ENCODE data around the gene PLRG1. TPM values are rescaled to one million over a fixed set of nuclear protein-coding genes. Genes with fewer than 3 reads are reported as not detected.

The PLRG1 gene
- 54.9 to 58.5 TPM (median 56.3 TPM) in 5 replicates for total RNA-seq (2022; extraction: Qiagen RNA extraction; ENCODE audit: low read depth)

DNA sequence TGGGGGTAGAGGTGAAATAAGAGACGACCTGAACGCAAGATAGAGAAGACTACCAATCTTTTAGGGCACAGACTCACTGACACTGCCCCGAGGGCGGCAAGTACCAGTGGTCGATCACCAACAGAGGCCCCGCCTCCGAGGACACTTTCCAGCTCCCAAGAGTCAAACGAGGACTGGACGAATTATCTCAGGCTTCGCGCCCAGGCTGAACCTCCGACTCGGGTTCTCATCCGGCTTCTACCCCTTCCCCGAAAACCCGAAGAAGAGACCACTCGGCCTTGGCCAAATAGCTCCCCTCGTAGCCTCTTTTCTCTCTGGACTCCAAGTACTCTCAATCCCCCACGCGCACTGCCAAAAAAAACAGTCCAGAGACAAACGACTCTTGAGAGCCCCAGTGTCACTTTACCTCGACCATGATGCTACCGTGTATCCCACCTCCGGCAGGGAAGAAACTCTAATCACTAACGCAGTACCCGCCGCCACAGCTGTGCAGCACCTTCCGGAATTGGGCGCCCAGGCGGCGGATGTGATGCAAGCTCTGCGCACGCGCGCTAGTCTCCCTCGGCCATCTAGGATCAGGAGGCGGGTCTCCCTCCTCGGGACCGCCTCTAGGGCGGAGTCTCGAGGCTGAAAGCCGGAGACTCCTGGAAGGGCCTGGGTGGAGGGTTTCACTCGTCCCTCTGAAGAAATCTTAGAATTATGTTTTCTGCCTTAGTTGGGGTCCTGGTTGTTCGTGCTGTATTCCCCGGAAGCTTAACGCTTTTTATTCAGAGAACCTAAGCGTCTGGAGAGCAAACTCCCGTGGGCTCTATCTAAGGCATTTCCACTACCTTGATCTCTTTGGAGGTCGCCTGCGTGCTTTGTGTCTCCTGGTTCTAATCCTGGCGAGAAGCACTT lies at the start of gene PLRG1:
Gene PLRG1 (minus strand): TSS at position 507 of the 897 bp plus-strand sequence. CDS start 92 bp downstream, at position 415.

DNA sequence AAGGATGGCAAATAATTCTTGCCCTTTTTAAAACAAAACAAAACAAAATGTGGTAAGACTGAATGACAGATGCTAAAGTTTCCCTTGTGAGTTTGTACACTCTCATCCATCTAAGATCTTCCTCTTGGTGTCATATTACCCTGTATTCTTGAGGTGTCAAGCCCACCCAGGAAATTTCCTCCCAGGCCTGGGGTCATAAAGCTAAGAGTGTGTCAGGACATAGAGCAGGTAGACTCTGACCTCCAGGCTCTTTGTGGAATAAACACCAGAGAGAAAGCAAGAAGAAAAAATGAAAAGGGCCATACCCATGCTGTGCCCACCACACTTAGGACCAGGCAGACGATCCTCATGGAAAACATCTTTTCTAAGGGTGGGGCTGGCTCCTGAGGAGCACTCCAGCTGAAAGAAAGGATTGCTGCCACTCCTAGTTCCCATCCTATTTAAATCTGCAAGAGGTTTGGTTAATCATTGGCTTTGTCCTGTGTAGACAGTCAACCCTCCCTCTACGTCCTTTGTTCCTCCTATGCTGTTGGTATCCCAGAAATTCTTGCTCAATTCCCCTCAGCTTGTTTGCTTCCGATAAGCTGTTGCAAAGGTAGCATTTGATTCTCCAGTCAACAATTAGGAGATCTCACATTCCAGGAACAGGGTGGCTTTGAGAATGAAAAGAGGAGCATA lies 40.3 kb upstream of the PLRG1 start, which contains the start of gene FGA:
Gene FGA (minus strand): TSS at position 414 of the 678 bp plus-strand sequence. CDS start 55 bp downstream, at position 359.

DNA sequence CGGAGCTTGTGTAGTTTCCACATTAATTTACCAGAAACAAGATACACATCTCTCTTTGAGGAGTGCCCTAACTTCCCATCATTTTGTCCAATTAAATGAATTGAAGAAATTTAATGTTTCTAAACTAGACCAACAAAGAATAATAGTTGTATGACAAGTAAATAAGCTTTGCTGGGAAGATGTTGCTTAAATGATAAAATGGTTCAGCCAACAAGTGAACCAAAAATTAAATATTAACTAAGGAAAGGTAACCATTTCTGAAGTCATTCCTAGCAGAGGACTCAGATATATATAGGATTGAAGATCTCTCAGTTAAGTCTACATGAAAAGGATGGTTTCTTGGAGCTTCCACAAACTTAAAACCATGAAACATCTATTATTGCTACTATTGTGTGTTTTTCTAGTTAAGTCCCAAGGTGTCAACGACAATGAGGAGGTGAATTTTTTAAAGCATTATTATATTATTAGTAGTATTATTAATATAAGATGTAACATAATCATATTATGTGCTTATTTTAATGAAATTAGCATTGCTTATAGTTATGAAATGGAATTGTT lies 12.6 kb upstream of the PLRG1 start, which contains the start of gene FGB:
Gene FGB (plus strand): TSS at position 315 of the 558 bp plus-strand sequence. CDS start 8 bp downstream, at position 323.

DNA sequence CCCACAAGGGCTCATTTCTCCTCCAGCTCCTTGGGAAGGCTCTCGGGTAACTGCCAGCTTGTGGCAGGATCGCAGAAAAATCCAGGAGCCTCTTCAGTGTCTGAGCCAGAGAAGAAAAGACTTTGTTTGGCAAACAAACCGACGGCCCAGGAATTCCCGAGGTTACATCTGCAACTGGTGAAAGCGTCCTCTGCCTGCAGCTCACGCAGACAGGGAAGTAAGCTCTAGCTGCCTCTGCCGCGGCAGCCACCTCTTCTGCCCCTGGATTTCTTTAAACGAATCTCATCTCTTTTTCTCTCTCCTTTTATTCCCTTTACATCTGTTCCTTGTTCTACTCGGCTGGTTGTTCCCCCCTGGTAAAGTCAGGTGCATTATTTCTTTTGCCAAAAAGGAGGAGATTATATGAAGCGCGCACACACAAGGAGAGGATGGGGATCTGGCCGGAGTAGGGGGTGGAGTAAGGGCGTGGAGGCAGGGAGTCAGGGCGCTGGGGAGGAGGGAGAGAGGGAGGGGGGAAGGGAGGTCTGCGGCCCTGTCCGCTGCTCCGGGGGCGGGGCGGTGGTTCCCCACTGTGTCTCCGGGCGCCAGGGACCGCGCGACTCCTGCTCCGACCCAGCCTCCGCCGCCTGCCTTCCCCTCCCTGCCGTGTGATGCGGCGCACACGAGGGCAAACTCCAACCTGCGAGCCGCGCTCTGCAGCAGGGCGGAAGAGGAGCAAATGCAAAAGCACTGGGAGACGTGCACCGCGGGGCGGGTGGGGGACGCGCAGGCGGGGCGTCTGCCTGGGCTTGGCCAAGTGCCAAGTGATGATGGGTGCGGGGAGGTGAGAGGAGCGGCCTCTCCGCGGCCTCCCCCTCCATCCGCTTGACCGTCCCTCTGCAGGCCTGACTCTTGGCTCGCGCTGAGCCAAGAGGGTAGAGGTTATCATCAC lies 58.6 kb downstream of the PLRG1 start, which contains the start of gene DCHS2:
Gene DCHS2 (minus strand): TSS at position 459 of the 931 bp plus-strand sequence. CDS start 444 bp downstream, at position 15.

Other genes starting within 250 kb of the PLRG1 start
- 0.03 TPM in 1 of 5 replicates, not detected in the others for gene DCHS2, start 58.6 kb downstream of the PLRG1 start, total RNA-seq (2022; extraction: Qiagen RNA extraction; ENCODE audit: low read depth)
- gene FGB, start 12.6 kb upstream of the PLRG1 start, total RNA-seq (2022; extraction: Qiagen RNA extraction; ENCODE audit: low read depth) = 15.9 to 26.1 TPM (median 17.6 TPM) in 5 replicates
- gene FGA, start 40.3 kb upstream of the PLRG1 start, total RNA-seq (2022; extraction: Qiagen RNA extraction; ENCODE audit: low read depth) = 16.4 to 22.7 TPM (median 17.4 TPM) in 5 replicates
- 5.1 to 8.7 TPM (median 5.5 TPM) in 5 replicates for gene FGG, start 62.3 kb upstream of the PLRG1 start, total RNA-seq (2022; extraction: Qiagen RNA extraction; ENCODE audit: low read depth)
- gene LRAT, start 193.6 kb upstream of the PLRG1 start, total RNA-seq (2022; extraction: Qiagen RNA extraction; ENCODE audit: low read depth) = 0.02 to 0.05 TPM (median 0.02 TPM) in 3 of 5 replicates, not detected in the others
- gene RBM46, start 230.9 kb upstream of the PLRG1 start, total RNA-seq (2022; extraction: Qiagen RNA extraction; ENCODE audit: low read depth) = not detected in 5 replicates

Data from A549 treated with GW870086 at 1 μM for 4 hours (cell line).